A549 treated with RU486 at 1 μM for 4 hours (cell line): ENCODE data around the gene ART3. TPM values are rescaled to one million over a fixed set of nuclear protein-coding genes. Genes with fewer than 3 reads are reported as not detected.

Experiments
- total RNA-seq: library from RNA; stranded (reverse); fragments of 200-300 nt; extraction: Qiagen RNA extraction; gene quantifications from 5 replicates; pipeline ENCODE4 v1.2.3, GENCODE V29; 2022; ENCODE audit warnings: low read depth

Gene ART3
- not detected in 5 replicates for total RNA-seq

GRCh38 chr4:76074468-76074867 is at the start of gene ART3:
TSS of gene ART3 (plus strand) at chr4:76074709. CDS start at chr4:76075890, 1,181 bp downstream.

GRCh38 chr4:76035799-76036380 is 38.6 kb upstream of the ART3 start, which contains the start of gene CXCL11:
TSS of gene CXCL11 (minus strand) at chr4:76036070. CDS start at chr4:76035987, 83 bp downstream.

GRCh38 chr4:76148142-76148865 is 73.8 kb downstream of the ART3 start, which contains the start of gene NUP54:
TSS of gene NUP54 (minus strand) at chr4:76148397. CDS start at chr4:76148374, 23 bp downstream.

Other genes starting within 250 kb of the ART3 start
- 0.46 TPM in 1 of 5 replicates, not detected in the others for gene PPEF2, start 172.3 kb upstream of the ART3 start, total RNA-seq
- gene NAAA, start 133.7 kb upstream of the ART3 start, total RNA-seq, result 21.1 to 27.1 TPM (median 22.6 TPM) in 5 replicates
- gene SDAD1, start 83.8 kb upstream of the ART3 start, total RNA-seq, result 11.6 to 20.2 TPM (median 15.6 TPM) in 5 replicates
- not detected in 5 replicates for gene CXCL9, start 67.2 kb upstream of the ART3 start, total RNA-seq
- gene CXCL10, start 51.2 kb upstream of the ART3 start, total RNA-seq, result 0.08 to 0.27 TPM (median 0.13 TPM) in 3 of 5 replicates, not detected in the others
- gene CXCL11, start 38.6 kb upstream of the ART3 start, total RNA-seq, result 0.19 to 0.27 TPM (median 0.20 TPM) in 3 of 5 replicates, not detected in the others
- gene NUP54, start 73.7 kb downstream of the ART3 start, total RNA-seq, result 24.1 to 42.6 TPM (median 32.2 TPM) in 5 replicates
- 42.9 to 53.8 TPM (median 52.3 TPM) in 5 replicates for gene SCARB2, start 139.1 kb downstream of the ART3 start, total RNA-seq
- gene FAM47E, start 177.0 kb downstream of the ART3 start, total RNA-seq, result 0.13 to 0.33 TPM (median 0.19 TPM) in 4 of 5 replicates, not detected in the other
- 6.0 to 8.6 TPM (median 8.6 TPM) in 5 replicates for gene STBD1, start 232.0 kb downstream of the ART3 start, total RNA-seq